K562 (cell line): ENCODE results near the gene FAM78B. TPM values are rescaled to one million over a fixed set of nuclear protein-coding genes. Genes with fewer than 3 reads are reported as not detected.

Source experiments
- ATAC-seq: fragments of 200-7000 bp; cut with Tn5 transposase; 3 replicates; pipeline ENCODE4 v1.9.1; 2020; ENCODE audit warnings: moderate library complexity
- BruUV-seq: library from RNA; stranded (reverse); fragments of 400-500 nt; replicated peaks from 2 replicates; lab custom pipeline; 2021; lab: Mats Ljungman, UMichigan
- CTCF ChIA-PET: fragments of 300-600 bp; formaldehyde crosslinking; extraction: SDS; loops from one replicate; lab custom pipeline; 2021; ENCODE audit warnings: low intra/inter-chr PET ratio; lab: Yijun Ruan, JAX
- POLR2A ChIA-PET: fragments of 300-600, 350-650 bp; sonication (Branson Sonifier 250); formaldehyde crosslinking; extraction: SDS; loops from one replicate; lab custom pipeline; 2021; ENCODE audit warnings: antibody characterized with exemption, inconsistent platforms; lab: Yijun Ruan, JAX
- DNase-seq, 4 experiments: peaks; one replicate each; pipeline versions ENCODE4 v3.0.0 to v3.0.0-alpha.2; 2011 to 2018; ENCODE audit warnings: low spot score in 3 of 4, mixed read lengths in 3 of 4; ENCODE audit errors: extremely low read depth in 1 of 4
- FAIRE-seq: peaks from 2 replicates; lab custom pipeline; 2011; peaks lifted over from hg19 to GRCh38; lab: Jason Lieb, UNC
- H2AFZ ChIP-seq: 2 replicates; pipeline ENCODE4 v1.6.0; 2011; ENCODE audit warnings: low read depth, low read length, control low read depth, inconsistent platforms
- H3K27ac ChIP-seq: fragments of 200-600 bp; 3 replicates; pipeline ENCODE4 v1.8.0; 2011; ENCODE audit warnings: low read depth, mild to moderate bottlenecking, control low read depth, inconsistent platforms, low read length, moderate library complexity, mixed read lengths; ENCODE audit errors: extremely low read depth
- H3K27me3 ChIP-seq, 2 experiments: fragments of 300-600 bp in 1 of 2; 2 replicates in 1 of 2; 3 replicates in 1 of 2; pipeline versions ENCODE4 v1.6.0 to v1.8.0; 2011; ENCODE audit warnings: inconsistent platforms in 2 of 2, low read length in 2 of 2, mild to moderate bottlenecking in 1 of 2, mixed read lengths in 1 of 2, moderate library complexity in 1 of 2; ENCODE audit not compliant: control insufficient read depth in 2 of 2, insufficient read depth in 2 of 2
- H3K36me3 ChIP-seq: fragments of 300-600 bp; 3 replicates; pipeline ENCODE4 v1.8.0; 2011; ENCODE audit warnings: mild to moderate bottlenecking, low read length, inconsistent platforms; ENCODE audit not compliant: control insufficient read depth, insufficient read depth
- H3K4me1 ChIP-seq, 2 experiments: fragments of 200-600 bp in 1 of 2; replicated peaks in 1 of 2; 2 replicates in 1 of 2; 3 replicates in 1 of 2; pipeline versions ENCODE4 v1.5.1 to v1.8.0; 2011; ENCODE audit warnings: inconsistent platforms in 2 of 2, low read length in 2 of 2, mild to moderate bottlenecking in 1 of 2, mixed read lengths in 1 of 2, moderate library complexity in 1 of 2; ENCODE audit not compliant: control insufficient read depth in 2 of 2, insufficient read depth in 2 of 2
- H3K4me2 ChIP-seq: 2 replicates; pipeline ENCODE4 v1.6.1; 2011; ENCODE audit warnings: low read length, control low read depth, inconsistent platforms, mixed read lengths; ENCODE audit not compliant: insufficient read depth
- H3K4me3 ChIP-seq: fragments of 200-600 bp; sonication (generic), shearing (Covaris generic); 2 replicates; pipeline ENCODE4 v1.5.1; 2016; ENCODE audit warnings: control low read depth, inconsistent platforms
- H3K79me2 ChIP-seq: fragments of 200-600 bp; 3 replicates; pipeline ENCODE4 v1.8.0; 2011; ENCODE audit warnings: low read length, inconsistent platforms; ENCODE audit not compliant: control insufficient read depth, insufficient read depth
- H3K9ac ChIP-seq, 2 experiments: 2 replicates each; pipeline versions ENCODE4 v1.6.0 to v1.6.1; 2011; ENCODE audit warnings: low read depth in 2 of 2, low read length in 2 of 2, control low read depth in 1 of 2, inconsistent platforms in 1 of 2, mild to moderate bottlenecking in 1 of 2, mixed read lengths in 1 of 2; ENCODE audit not compliant: insufficient read depth in 1 of 2
- H3K9me1 ChIP-seq: one replicate; pipeline ENCODE4 v1.6.0; 2011; ENCODE audit warnings: inconsistent platforms, mild to moderate bottlenecking, low read length, moderate library complexity; ENCODE audit not compliant: control insufficient read depth, insufficient read depth
- H3K9me3 ChIP-seq: replicated peaks from 2 replicates; pipeline ENCODE4 v1.5.1; 2011; ENCODE audit warnings: low read depth, low read length, inconsistent platforms; ENCODE audit not compliant: control insufficient read depth, insufficient read depth
- H4K20me1 ChIP-seq: replicated peaks from 2 replicates; pipeline ENCODE4 v1.6.1; 2011; ENCODE audit warnings: low read length, inconsistent platforms, mixed read lengths; ENCODE audit not compliant: control insufficient read depth, insufficient read depth
- CREB1 ChIP-seq, 2 experiments: sonication (generic) in 1 of 2; formaldehyde crosslinking in 1 of 2; IDR thresholded peaks; 2 replicates each; pipeline versions ENCODE4 v1.6.1 to v1.8.0; 2012 to 2022; ENCODE audit warnings: inconsistent platforms in 1 of 2, mild to moderate bottlenecking in 1 of 2, missing genetic modification reagents in 1 of 2, moderate library complexity in 1 of 2
- E2F4 ChIP-seq: sonication (generic); formaldehyde crosslinking; IDR thresholded peaks from 2 replicates; pipeline ENCODE4 v1.8.0; 2022; ENCODE audit warnings: mild to moderate bottlenecking, low read depth, missing genetic modification reagents
- ETS2 ChIP-seq: IDR thresholded peaks from 2 replicates; pipeline ENCODE4 v1.6.1; 2016; ENCODE audit warnings: borderline replicate concordance, missing genetic modification characterization, mild to moderate bottlenecking, moderate library complexity, missing compliant biosample characterization; ENCODE audit not compliant: poor library complexity, severe bottlenecking
- KDM2B ChIP-seq: fragments of 250-450 bp; sonication (Bioruptor Pico); IDR thresholded peaks from 2 replicates; pipeline ENCODE4 v1.8.0; 2021; ENCODE audit warnings: mild to moderate bottlenecking, moderate library complexity
- MAZ ChIP-seq, 2 experiments: fragments of 450-650 bp in 1 of 2; sonication (generic) in 1 of 2; formaldehyde crosslinking; IDR thresholded peaks in 1 of 2; conservative IDR thresholded peaks in 1 of 2; 2 replicates each; pipeline versions ENCODE4 v1.4.0 to v1.5.0; 2020; ENCODE audit warnings: mild to moderate bottlenecking in 1 of 2, missing genetic modification reagents in 1 of 2
- RBM17 ChIP-seq: fragments of 200-400 bp; formaldehyde crosslinking; IDR thresholded peaks from 2 replicates; pipeline ENCODE4 v1.6.1; 2017; ENCODE audit warnings: low read depth, mild to moderate bottlenecking, low read length, borderline replicate concordance
- RFX7 ChIP-seq: fragments of 250-450 bp; sonication (Bioruptor Pico); IDR thresholded peaks from 2 replicates; pipeline ENCODE4 v1.5.1; 2021; ENCODE audit warnings: mild to moderate bottlenecking
- SAP30 ChIP-seq: fragments of 200-600 bp; sonication (generic); IDR thresholded peaks from 2 replicates; pipeline ENCODE4 v1.6.1; 2012; ENCODE audit warnings: borderline replicate concordance, low read depth, mild to moderate bottlenecking, moderate library complexity, low read length, control low read depth, inconsistent platforms; ENCODE audit not compliant: insufficient read depth, poor library complexity, severe bottlenecking
- SRSF7 ChIP-seq: fragments of 200-400 bp; formaldehyde crosslinking; optimal IDR thresholded peaks from 2 replicates; pipeline ENCODE3; 2017; ENCODE audit warnings: mild to moderate bottlenecking, low read depth, low read length
- STAG1 ChIP-seq: sonication (generic); formaldehyde crosslinking; IDR thresholded peaks from 2 replicates; pipeline ENCODE4 v1.5.0; 2020; ENCODE audit warnings: missing genetic modification reagents, borderline replicate concordance
- TAL1 ChIP-seq: fragments of 450-650 bp; IDR thresholded peaks from 2 replicates; pipeline ENCODE4 v1.6.1; 2016; ENCODE audit warnings: mild to moderate bottlenecking
- THRAP3 ChIP-seq: fragments of 450-650 bp; IDR thresholded peaks from 2 replicates; pipeline ENCODE4 v1.6.1; 2016; ENCODE audit warnings: mild to moderate bottlenecking, inconsistent platforms, borderline replicate concordance
- USF1 ChIP-seq: sonication (generic); formaldehyde crosslinking; IDR thresholded peaks from 2 replicates; pipeline ENCODE4 v1.9.0; 2022; ENCODE audit warnings: mild to moderate bottlenecking, missing genetic modification reagents
- ZC3H8 ChIP-seq: fragments of 450-650 bp; IDR thresholded peaks from 2 replicates; pipeline ENCODE4 v1.6.1; 2017
- ZNF639 ChIP-seq, 2 experiments: fragments of 200-800 bp in 1 of 2; sonication (Bioruptor generic) in 1 of 2; sonication (generic) in 1 of 2; formaldehyde crosslinking in 1 of 2; IDR thresholded peaks in 1 of 2; conservative IDR thresholded peaks in 1 of 2; 2 replicates each; pipeline versions ENCODE4 v1.5.0 to v1.6.1; 2016 to 2020; ENCODE audit warnings: missing compliant biosample characterization in 1 of 2, missing genetic modification characterization in 1 of 2, missing genetic modification reagents in 1 of 2
- WGBS: fragments of 100-300 bp; shearing (Covaris generic); methylation state at CpG from one replicate; pipeline ENCODE4 v1.1.6; 2016; ENCODE audit warnings: low coverage, mixed read lengths; ENCODE audit not compliant: insufficient coverage; ENCODE audit errors: missing lambda C conversion rate; 5-methylcytosine and 5-hydroxymethylcytosine counted together
- in situ Hi-C: fragments of 300-500 bp; cut with MboI; formaldehyde crosslinking; loops from 4 replicates; pipeline ENCODE4 v1.15.0; 2018; ENCODE audit warnings: inconsistent platforms, mixed read lengths
- intact Hi-C: fragments of 100-400 bp; cut with micrococcal nuclease; formaldehyde crosslinking; loops from 2 replicates; pipeline ENCODE4 v1.14.2; 2022
- polyA plus RNA-seq, 8 experiments: library from polyadenylated mRNA; depleted of rRNA in 4 of 8; stranded (reverse) in 5 of 8; unstranded in 3 of 8; fragments of >200 nt; fragmentation: Nextera tagmentation in 2 of 8; fragmentation: Illumina TruSeq in 1 of 8; extraction: Ambion mirVana in 2 of 8; extraction: Trizol in 1 of 8; gene quantifications; 2 replicates each; pipeline versions ENCODE4 v1.2.1 to v1.2.3, GENCODE V29; 2011 to 2014; ENCODE audit warnings: inconsistent platforms in 1 of 8, missing spikeins in 1 of 8
- total RNA-seq, 7 experiments: library from RNA; depleted of rRNA in 6 of 7; stranded (reverse); fragments of >200 nt in 6 of 7; fragmentation: Illumina TruSeq in 2 of 7; extraction: Trizol in 2 of 7; gene quantifications; 2 replicates each; pipeline versions ENCODE4 v1.2.1 to v1.2.3, GENCODE V29; 2011 to 2021; ENCODE audit warnings: low replicate concordance in 1 of 7

Gene FAM78B
- total and polyA plus RNA-seq, 9 of the 15 experiments (the other 6 are each of a cell fraction or from before 2014, with no cell fraction given): 0.04 to 0.43 (median 0.29) TPM; not detected in 1

GRCh38 chr1:166073489-166073888, 93.3 kb downstream of the FAM78B start:
- Histone ChIP-seq H3K4me1 (no peaks in the 10 kb centered on the region), H2AFZ (no peak overlapping the region), H3K36me3 (no peaks in the 10 kb centered on the region), H3K27ac (no peak overlapping the region), H3K27me3 (no peaks in the 10 kb centered on the region; a peak in 1 of 5 replicates), H3K4me3 (no peak overlapping the region), H3K9me1 (no peaks in the 10 kb centered on the region), H3K9me3 (no peaks in the 10 kb centered on the region), H3K79me2 (no peaks in the 10 kb centered on the region), H3K4me2 (no peak overlapping the region), H4K20me1 (peaks cover 3% of the 10 kb centered on the region; the same call in 1 of the 2 replicates), H3K9ac (no peak overlapping the region)
- CTCF ChIA-PET: no interaction called here
- 0% methylated on average over 3 of the region's 3 CpGs for WGBS
- FAIRE-seq (no peak), ATAC-seq (no peak), DNase-seq (no peak)
- TF ChIP-seq TAL1 (no peak), RFX7 (CRISPR knock-in tag) (no peak), STAG1 (CRISPR knock-in tag) (no peak), SAP30 (no peak), ZC3H8 (no peak), SRSF7 (no peak), KDM2B (no peak), ZNF639 (CRISPR knock-in tag; conservative IDR thresholded peaks at IDR 0.05 in 1 of 2, IDR thresholded peaks at IDR 0.05 in 1 of 2) (no peak), E2F4 (no peak), CREB1 (IDR thresholded peaks at IDR 0.05) (no peak), CREB1 (CRISPR knock-in tag; IDR thresholded peaks at IDR 0.05) (no peak), THRAP3 (no peak), ETS2 (tag) (no peak), USF1 (CRISPR knock-in tag) (no peak), RBM17 (no peak), MAZ (CRISPR knock-in tag; conservative IDR thresholded peaks at IDR 0.05 in 1 of 2, IDR thresholded peaks at IDR 0.05 in 1 of 2) (no peak)
- intact Hi-C loops: no loop called here
- BruUV-seq: no TSS peak
- in situ Hi-C loops: no loop called here
- POLR2A ChIA-PET: no interaction called here
